ENCODE results near the gene ASIC4.

- TF ChIP-seq CTCF (IDR thresholded peaks at IDR 0.05) (no peak), POLR2A (IDR thresholded peaks at IDR 0.05) (no peak)
Measured at GRCh38 chr2:219513787-219514186, 495 bp upstream of the ASIC4 start.

All from body of pancreas (tissue), 4 donors.